Measurements from ENCODE around the gene ATP9A. TPM values are rescaled to one million over a fixed set of nuclear protein-coding genes. Genes with fewer than 3 reads are reported as not detected.
"Not testable (repeated sequence)": the region's sequence is repeated elsewhere in the genome, so short reads cannot be mapped to it uniquely, and the experiment has no call there.

The ATP9A gene
- polyA plus RNA-seq, 3 donors, result 57.4 to 60.8 (median 58.5) TPM

DNA sequence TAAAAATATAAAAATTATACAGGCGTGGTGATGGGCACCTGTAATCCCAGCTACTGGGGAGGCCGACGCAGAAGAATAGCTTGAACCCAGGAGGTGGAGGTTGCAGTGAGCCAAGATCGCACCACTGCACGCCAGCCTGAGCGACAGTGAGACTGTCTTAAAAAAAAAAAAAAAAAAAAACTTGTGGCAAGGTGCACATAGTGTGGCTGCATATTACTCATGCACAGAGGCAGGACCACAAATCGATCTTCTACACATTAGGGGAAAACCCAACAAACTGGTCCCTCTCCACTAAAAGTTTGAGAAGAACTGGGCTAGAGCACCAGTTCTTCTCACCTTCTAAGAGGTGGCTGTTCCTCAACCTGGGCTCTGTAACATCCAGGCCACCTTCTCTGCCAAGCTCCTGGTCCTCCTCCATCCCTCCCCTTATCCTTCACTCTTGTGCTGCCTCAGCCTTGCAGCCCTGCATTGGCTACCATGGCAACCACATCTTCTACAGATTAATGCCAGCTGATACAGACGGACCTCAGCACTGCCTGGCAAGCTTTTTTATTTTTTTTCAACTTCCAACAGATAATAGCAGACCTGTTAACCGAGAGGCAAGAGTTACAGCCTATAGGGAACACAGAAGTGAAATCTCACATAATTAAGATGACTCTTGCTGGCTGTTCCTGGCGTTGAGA lies 88.0 kb downstream of the ATP9A start:
- DNase-seq (ENCODE audit: extremely low read depth in 1 of 11, low read depth in 9 of 11, low spot score in 4 of 11), result no peak

DNA sequence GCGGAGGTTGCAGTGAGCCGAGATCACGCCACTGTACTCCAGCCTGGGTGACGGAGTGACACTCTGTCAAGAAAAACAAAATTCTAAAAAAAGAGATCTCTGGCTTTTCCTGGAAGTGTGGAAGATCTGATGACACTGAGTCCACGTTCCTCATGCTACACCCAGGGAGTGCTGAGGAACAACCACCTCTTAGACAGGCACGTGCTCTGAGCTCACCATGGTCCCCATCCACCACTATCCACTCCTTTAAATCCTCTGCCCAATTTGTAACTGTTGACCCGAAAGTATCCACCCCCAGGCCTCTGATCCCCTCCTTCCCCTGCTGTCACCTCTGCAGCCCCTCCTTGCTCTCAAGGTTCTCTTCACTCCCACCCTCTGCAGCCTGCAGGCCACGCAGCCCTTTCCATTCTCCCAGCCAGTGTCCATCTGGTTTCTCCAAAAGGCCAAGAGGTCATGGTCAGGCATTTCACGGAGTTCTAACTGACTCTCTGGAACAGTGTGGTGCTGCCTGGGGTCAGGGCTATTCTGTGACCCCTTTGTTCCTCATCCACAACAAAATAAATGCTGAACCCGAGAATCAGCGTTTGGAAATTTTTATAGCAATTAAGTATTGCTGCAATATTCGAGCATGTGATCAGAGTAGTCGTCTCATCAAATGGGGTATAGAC lies 88.8 kb downstream of the ATP9A start:
- DNase-seq (ENCODE audit: extremely low read depth in 1 of 11, low read depth in 9 of 11, low spot score in 4 of 11), result no peak

DNA sequence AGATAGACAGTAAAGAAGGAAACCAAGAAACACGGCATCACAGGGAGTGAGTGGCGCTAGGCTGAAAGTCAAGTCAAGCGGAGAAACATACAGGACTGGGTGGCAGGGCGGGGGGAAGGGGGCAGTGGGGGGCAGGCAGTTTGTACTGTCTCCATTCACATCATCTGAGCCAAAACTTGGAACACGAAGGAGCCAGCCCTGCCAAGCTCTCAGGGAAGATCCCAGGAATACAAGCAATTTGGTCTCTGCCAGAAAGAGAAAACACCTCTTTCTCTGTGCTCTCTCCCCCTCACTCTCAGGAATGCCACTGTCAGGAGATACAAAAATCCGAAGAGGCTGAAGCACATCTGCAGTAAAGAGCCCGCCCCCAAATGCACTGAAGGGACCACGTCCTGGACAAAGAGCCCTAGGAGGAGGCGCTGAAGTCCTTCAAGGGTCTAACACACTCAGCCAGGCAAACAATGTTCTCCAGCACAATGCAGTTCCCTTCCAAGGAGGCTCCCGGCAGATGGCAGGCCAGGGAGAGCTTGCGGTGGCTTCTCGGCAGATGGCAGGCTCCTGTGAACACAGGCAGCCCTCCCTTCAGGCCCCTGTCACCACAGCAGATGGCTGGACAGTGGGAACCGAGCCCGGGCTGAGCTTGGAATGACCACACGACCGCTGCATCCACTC lies 90.0 kb downstream of the ATP9A start:
- peak in 1 of 11 donors; percentile 24 for DNase-seq (ENCODE audit: extremely low read depth in 1 of 11, low read depth in 9 of 11, low spot score in 4 of 11)

DNA sequence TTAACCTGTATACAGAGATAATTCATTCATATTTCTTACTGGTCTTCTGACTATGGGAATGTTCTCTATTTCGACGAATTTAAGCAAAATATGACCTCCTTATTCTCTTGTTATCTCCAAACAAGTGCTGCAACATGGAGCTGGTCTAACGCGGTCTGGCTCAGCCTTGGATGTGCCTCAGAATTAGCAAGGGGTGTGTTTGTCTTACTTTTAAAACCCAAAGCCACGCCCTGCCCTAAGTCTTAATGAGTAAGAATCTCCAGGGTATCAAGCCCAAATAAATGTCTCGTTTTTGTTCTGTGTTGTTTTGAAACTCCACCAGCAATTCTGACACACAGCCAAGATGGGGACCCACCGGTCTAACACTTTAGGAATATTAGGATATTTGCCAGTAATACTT lies 99.2 kb downstream of the ATP9A start:
- DNase-seq (ENCODE audit: extremely low read depth in 1 of 11, low read depth in 9 of 11, low spot score in 4 of 11), result no peak

DNA sequence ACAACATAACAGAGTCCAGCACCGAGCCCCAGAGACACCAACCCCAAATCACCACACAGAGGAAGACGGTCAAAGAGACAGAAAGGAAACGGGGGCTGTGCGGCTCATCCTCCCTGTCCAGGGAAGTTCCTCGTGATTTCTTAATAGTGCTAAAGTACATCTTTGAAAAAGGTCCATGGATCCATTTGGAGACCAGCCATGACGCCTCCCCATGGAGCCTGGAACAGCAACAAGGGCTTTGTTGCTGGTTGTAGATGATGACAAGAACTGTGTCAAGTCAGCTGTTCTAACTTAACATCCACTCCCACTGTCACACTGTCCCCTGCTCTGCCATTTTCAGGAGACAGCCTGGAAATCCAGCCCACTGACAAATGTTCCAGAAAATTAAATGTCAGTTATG lies 99.7 kb downstream of the ATP9A start:
- no peak for DNase-seq (ENCODE audit: extremely low read depth in 1 of 11, low read depth in 9 of 11, low spot score in 4 of 11)

DNA sequence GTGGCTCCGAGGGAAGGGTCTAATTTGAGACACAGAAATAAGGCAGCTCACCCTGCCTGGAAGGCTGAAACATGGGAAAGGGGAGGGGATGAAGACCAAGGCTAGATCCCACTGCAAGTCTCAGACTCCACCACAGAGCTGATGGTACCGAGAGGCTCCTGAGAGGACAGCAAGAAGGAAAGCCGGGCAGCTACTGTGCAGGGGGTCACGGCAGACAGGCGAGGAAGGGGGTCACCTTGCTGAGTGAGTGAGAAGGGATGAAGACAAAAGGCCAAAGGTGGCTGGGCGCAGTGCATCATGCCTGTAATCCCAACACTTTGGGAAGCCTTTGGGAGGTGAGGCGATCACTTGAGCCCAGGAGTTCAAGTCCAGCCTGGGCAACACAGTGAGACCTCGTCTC lies 100.7 kb downstream of the ATP9A start:
- DNase-seq (ENCODE audit: extremely low read depth in 1 of 11, low read depth in 9 of 11, low spot score in 4 of 11), result no peak

DNA sequence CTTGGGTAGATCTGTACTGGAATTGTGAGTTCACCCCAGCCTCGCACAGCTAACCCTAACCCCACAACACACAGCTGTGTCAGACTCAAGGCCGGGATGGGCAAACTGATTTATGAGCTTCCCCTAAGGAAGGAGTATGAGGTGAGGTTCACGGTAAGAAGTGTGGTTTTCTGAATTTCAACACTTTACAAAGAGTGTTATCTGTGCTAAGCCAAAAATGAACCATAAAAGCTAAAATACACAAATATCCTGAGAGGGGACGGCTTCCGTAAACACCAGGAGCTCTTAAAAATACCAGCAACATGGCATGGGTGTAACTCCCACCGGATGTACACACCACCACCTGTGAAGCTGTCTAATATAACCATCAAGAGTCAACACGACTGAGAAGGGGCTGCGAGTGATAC lies 101.2 kb downstream of the ATP9A start:
- no peak for DNase-seq (ENCODE audit: extremely low read depth in 1 of 11, low read depth in 9 of 11, low spot score in 4 of 11)

DNA sequence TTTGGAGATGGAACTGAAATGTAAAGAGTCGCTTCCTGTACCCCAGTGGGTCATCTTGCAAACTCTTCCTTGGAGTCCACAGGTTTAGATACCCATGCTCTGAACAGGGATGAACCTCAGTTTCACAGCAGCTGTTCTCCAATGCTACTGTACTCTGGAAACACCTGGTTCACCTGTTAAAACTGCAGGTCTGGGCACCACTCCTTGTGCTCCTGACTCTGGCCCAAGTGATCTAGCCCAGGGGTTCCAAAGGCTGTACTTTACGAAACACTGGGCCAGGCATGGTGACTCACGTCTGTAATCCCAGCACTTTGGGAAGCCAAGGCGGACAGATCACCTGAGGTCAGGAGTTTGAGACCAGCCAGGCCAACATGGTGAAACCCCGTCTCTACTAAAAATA lies 102.1 kb downstream of the ATP9A start:
- no peak for DNase-seq (ENCODE audit: extremely low read depth in 1 of 11, low read depth in 9 of 11, low spot score in 4 of 11)

DNA sequence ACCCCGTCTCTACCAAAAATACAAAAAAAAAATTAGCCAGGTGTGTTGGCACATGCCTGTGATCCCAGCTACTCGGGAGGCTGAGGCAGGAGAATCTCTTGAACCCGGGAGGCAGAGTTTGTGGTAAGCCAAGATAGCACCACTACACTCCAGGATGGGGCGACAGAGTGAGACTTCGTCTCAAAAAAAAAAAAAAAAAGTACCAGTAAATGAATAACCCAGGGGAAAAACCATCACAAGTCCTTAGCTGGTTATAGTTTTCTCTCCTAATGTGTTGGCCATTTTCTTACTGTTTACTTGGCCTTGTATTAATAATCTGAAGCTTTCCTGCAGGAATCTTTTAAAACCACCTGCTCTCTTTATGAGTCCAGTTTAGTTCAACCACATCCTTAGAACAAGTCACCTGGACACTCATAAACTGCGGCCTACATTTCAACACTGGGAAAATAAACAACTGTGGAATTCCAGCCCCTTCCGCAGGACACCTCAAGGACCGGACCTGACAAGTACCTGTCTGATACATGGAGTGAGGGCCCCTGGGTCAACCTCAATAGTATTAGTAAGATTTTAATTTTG lies 102.6 kb downstream of the ATP9A start:
- DNase-seq (ENCODE audit: extremely low read depth in 1 of 11, low read depth in 9 of 11, low spot score in 4 of 11), result no peak

DNA sequence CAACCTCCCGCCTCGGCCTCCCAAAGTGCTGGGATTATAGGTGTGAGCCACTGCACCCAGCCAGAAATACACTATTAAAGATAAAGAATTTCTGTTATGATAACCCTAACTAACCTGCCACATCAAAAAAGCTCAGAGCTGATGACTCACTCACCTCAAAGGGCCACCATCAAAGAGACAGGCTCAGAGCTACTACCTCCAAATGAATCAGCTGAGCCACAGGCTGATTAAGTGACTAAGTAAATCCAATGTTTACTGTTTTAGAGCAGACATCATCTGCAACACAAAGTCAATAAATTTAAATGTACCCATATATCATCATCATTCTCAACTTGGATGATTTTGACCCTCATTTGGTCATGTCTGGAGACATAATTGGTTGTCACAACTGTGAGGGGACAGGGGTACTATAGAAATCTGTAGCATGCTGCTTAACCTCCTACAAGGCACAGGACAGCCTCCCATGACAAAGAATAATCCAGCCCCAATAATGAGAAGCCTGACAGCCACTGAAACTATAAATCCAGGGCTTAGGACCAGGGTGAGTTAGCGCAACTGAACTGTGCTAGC lies 106.5 kb downstream of the ATP9A start:
- no peak for DNase-seq (ENCODE audit: extremely low read depth in 1 of 11, low read depth in 9 of 11, low spot score in 4 of 11)

DNA sequence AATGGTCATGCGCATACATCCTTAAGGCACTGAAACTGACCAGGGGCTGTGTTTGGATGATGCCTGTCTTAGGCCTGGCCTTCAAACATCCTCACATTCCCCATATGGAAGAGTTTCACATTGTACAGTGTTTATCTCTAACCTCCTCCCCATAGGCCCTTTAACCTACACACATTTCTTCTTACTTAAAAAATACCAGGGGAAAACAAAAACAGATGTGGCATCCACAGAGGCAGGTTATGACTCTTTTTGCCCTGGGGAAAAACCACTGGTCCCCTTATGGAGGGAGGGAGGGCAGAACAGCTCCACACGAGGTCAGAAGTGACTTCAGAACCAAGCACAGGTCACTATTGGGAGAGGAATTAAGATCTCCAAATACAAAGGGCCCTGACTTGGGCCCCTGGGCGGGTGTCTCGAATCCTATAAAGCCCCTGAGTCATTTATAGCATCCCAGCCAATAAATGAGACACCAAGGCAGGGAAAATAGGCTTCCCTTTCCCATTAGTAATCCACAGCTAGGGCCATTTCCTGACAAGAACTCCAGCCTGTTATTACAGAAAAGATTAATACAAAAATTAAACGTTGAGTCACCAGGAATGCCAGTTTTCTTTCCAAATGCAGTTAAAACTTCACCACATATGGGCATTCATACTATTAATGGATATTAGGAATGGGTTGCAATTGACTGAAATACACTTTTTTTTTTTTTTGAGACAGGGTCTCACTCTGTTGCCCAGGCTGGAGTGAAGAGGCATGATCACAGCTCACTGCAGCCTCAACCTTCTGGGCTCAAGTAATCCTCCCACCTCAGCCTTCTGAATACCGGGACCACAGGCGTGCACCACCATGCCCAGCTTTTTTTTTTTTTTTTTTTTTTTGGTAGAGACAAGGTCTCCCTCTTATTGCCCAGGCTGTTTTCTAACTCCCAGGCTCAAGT lies 107.2 kb downstream of the ATP9A start:
- no peak for DNase-seq (ENCODE audit: extremely low read depth in 1 of 11, low read depth in 9 of 11, low spot score in 4 of 11)

DNA sequence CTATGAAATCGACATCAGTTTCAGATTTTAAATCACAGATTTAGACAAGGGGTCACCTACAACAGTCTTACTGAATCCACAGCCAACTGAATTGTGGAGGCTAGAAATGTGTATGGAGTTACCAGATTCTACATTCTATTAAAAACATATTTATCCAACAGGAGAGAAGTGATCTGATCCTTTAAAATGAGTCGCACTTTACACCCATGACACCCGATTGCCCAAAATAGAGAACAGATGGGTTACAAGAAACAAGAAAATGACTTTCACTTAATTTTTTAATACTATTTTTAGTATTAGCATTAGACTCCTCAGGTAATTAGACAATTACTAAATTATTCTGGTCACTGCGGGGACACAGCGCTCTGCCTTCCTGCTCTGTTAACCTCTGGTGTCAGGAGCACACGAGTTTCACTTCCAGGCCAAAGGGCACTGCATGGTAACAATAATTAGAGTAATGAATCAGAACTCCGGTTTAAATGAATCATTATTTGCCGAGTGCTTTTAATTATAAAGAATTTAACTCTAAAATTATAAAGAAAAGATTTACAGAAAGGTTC lies 108.6 kb downstream of the ATP9A start:
- DNase-seq (ENCODE audit: extremely low read depth in 1 of 11, low read depth in 9 of 11, low spot score in 4 of 11), result no peak

DNA sequence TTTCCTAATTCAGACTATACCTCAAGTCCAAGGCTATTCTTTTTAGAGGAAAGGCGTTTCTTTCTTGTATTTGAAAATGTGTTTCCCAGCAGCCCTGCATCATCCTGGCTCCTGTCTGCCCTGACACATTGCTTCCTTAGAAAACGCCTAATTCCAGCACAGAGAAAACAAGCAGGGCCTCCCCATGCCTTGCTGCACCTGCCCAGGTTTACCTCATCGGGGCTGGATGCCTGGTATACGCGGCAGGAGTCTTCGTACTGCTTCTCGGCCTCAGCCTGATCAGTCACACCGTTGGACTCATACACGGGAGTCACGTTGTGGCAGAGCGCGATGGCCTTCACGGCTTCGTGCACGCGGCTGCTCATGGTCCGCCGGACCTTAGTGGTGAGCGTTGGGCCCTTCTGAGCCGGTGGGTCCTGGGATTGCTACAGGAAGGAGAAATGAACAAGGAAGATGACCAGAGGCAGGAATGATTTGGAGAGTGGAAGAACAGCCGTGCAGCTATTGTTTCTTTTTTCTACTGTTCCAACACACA lies 111.4 kb downstream of the ATP9A start:
- DNase-seq (ENCODE audit: extremely low read depth in 1 of 11, low read depth in 9 of 11, low spot score in 4 of 11), result no peak

DNA sequence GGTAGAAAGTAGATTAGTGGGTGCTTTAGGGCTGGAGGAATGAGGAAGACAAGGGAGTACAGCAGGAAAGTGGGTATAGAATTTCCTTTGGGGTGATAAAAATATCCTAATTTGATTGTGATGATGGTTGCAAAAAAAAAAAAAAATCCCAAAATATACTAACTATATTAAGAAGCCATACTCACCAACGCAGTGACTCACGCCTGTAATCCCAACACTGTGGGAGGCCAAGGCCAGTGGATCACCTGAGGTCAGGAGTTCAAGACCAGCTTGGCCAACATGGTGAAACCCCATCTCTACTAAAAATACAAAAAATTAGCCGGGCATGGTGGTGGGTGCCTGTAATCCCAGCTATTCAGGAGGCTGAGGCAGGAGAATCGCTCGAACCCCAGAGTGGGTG lies 112.1 kb downstream of the ATP9A start:
- DNase-seq (ENCODE audit: extremely low read depth in 1 of 11, low read depth in 9 of 11, low spot score in 4 of 11), result not testable (repeated sequence)

DNA sequence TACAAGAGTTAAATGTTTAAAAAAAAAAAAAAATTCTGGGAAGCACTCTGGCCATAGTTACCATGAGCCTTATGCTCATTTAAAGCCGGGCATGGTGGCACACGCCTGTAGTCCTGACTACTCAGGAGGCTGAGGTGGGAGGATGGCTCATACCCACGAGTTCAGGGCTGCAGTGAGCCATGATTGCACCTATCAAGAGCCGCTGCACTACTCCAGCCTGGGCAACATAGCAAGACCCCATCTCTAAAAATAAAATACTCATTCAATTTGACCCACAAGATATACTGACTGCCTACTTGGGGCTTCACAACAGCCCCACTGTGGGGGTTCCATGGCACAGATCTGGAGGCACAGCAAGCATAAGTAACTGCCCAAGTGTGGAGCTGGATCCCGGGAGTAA lies 113.7 kb downstream of the ATP9A start:
- no peak for DNase-seq (ENCODE audit: extremely low read depth in 1 of 11, low read depth in 9 of 11, low spot score in 4 of 11)

DNA sequence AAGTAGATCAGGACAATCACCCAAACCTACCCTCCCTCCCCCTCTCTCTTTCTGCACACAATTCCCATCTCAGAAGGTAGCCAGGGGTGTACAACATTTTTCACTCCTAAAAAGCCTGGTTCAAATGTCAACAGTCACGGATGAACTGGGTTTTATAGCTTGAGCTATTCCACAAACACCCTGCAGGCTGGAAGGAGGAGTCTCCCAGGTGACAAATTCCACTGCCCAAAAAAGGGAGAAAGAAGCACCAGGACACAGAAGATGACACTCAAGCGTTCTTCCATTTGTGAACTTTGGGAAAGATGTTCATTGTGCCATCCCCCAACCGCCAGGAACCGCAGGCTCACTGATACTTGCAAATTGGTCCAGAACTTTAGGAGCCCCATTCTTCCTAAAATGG lies 114.1 kb downstream of the ATP9A start:
- no peak for DNase-seq (ENCODE audit: extremely low read depth in 1 of 11, low read depth in 9 of 11, low spot score in 4 of 11)

DNA sequence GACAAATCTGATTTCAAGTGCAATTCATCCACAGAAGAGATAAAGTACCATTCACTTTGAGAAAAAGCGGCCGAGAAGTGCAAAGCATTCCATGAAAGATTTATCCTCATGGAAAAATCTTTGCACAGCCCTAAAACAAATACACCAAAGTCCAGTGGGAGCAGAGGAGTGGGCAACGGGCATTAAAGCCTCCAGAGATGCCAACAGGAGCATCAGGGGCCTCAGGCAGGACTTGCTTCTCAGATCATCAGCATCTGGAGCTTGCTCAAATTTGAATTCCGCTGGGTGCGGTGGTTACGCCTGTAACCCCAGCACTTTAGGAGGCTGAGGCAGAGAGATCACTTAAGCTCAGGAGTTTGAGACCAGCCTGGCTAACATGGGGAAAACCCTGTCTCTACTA lies 115.0 kb downstream of the ATP9A start:
- no peak for DNase-seq (ENCODE audit: extremely low read depth in 1 of 11, low read depth in 9 of 11, low spot score in 4 of 11)

DNA sequence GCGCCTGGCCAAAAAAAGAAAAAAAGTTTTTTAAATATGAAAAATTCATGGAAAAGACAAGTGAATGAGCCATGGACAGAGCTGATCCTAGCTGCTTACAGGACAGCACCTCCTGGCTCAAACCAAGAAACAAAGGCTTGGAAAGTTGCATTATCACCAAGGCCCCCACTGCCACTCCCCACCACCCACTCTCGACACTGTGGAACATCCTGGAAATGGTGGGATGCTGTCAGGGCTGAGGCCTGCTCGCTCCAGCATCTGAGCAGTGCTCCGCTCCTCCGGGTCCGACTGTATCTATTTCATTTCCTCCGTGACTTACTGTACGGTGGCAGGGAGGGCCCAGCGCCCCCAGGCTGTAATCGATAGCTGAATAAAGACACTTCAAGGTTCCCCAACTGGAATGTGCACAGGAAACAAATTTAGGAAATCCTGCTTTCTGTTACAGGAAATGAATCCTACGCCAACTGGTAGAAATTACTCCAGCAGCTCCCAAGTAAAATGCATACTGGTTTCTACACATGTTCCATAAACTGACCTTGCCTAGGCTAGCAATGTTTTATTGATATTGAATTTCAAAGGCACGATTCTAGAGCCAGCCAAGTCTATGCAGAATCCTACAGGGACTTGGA lies 116.2 kb downstream of the ATP9A start:
- no peak for DNase-seq (ENCODE audit: extremely low read depth in 1 of 11, low read depth in 9 of 11, low spot score in 4 of 11)

Data from renal cortex interstitium (tissue), 11 donors.